BE2C (cell line): ENCODE data around the gene NKIRAS1.
A peak's percentile ranks its signal among the peaks of the same experiment; 100 is the strongest.
"Not testable (repeated sequence)": the region's sequence is repeated elsewhere in the genome, so short reads cannot be mapped to it uniquely, and the experiment has no call there.

Experiments
- DNase-seq: peaks from one replicate; pipeline ENCODE4 v3.0.0-alpha.2; 2020
- H3K27me3 ChIP-seq: fragments of 250-450 bp; sonication (Bioruptor Pico); 2 replicates; pipeline ENCODE4 v1.5.1; 2020; ENCODE audit warnings: mild to moderate bottlenecking
- H3K36me3 ChIP-seq: fragments of 250-450 bp; sonication (Bioruptor Pico); 2 replicates; pipeline ENCODE4 v1.5.1; 2020; ENCODE audit warnings: mild to moderate bottlenecking
- H3K4me1 ChIP-seq: fragments of 250-450 bp; sonication (Bioruptor Pico); 2 replicates; pipeline ENCODE4 v1.5.1; 2020
- H3K4me3 ChIP-seq: 2 replicates; pipeline ENCODE4 v1.5.1; 2011; ENCODE audit warnings: low read depth, low read length
- H3K9me3 ChIP-seq: fragments of 250-450 bp; sonication (Bioruptor Pico); 2 replicates; pipeline ENCODE4 v1.5.1; 2020
- TF ChIP-seq, protein P1 (sequence below): IDR thresholded peaks from 2 replicates; pipeline ENCODE4 v1.5.1; 2012; ENCODE audit warnings: mild to moderate bottlenecking, low read depth, low read length

The NKIRAS1 gene

DNA sequence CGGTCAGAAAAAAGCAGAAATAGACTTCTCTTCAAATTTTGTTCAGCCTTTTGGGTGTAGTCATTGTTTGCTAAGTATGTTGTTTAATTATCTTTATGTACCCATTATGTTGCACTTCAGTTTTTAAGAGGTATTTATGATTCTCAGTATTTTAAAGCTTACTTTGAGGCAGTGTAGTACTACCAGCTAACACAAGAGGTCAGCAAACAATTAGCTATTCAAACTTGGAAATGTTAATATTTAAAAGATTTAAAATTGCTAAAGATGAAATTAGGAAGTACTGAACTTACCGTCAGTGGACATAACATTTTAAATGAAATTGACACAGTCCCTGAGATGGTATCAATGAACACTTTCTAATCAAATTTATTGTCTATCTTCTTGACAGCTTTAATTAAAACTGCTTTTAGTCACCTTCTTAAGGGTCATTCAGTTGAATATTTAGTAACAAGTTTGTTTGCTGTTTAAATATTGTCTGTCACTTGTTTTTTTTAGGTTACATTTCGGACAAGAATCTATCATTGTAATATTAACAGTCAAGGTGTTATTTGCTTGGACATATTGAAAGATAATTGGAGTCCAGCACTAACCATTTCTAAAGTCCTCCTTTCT lies 28.1 kb downstream of the NKIRAS1 start:
- Histone ChIP-seq H3K36me3 (no peaks in the 10 kb centered on the region), H3K27me3 (no peaks in the 10 kb centered on the region), H3K4me1 (no peaks in the 10 kb centered on the region), H3K9me3 (no peaks in the 10 kb centered on the region), H3K4me3 (no peak overlapping the region)
- TF ChIP-seq, protein P1, sequence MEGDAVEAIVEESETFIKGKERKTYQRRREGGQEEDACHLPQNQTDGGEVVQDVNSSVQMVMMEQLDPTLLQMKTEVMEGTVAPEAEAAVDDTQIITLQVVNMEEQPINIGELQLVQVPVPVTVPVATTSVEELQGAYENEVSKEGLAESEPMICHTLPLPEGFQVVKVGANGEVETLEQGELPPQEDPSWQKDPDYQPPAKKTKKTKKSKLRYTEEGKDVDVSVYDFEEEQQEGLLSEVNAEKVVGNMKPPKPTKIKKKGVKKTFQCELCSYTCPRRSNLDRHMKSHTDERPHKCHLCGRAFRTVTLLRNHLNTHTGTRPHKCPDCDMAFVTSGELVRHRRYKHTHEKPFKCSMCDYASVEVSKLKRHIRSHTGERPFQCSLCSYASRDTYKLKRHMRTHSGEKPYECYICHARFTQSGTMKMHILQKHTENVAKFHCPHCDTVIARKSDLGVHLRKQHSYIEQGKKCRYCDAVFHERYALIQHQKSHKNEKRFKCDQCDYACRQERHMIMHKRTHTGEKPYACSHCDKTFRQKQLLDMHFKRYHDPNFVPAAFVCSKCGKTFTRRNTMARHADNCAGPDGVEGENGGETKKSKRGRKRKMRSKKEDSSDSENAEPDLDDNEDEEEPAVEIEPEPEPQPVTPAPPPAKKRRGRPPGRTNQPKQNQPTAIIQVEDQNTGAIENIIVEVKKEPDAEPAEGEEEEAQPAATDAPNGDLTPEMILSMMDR, result peak; percentile 53
- DNase-seq, result no peak

DNA sequence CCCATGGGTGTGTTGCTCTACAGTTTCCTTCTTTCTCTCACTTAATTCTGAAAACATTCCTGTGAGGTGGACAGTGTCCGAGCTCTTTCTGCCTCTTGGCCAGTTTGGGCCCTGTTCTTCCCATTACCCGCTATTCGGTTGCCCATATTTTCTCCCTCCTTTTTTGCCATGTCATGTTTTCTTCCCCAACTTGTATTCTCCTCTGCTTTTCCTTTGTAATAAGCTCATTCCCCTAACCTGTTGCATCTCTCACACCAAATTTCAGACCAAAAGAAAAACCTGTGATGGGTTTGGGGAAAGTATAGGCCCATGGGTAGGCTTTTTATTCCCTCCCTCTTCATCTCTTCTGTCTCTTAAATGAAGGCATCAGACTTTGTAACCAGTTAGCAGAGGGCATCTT lies 30.5 kb downstream of the NKIRAS1 start:
- no peaks in the 10 kb centered on the region for H3K27me3 ChIP-seq
- no peaks in the 10 kb centered on the region for H3K9me3 ChIP-seq
- no peaks in the 10 kb centered on the region for H3K36me3 ChIP-seq
- TF ChIP-seq, protein P1, result no peak
- H3K4me1 ChIP-seq, result no peaks in the 10 kb centered on the region
- DNase-seq, result no peak
- H3K4me3 ChIP-seq, result no peak overlapping the region

DNA sequence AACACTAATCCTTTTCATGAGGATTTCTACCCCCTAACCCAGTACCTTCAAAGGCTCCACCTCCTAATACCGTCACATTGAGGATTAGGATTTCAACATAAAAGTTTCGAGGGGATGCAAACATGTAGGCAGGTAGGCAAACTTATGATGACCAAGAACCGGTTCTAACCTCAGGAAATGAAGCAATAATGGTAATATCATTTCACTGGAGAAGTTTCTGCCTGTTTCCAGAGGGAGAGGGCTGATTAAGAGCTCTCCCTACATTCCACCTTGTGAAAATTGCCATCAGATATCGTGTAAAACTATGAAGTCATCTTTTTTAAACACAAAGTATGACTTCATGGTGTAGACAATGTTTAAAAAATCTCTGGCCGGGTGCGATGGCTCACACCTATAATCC lies 31.6 kb downstream of the NKIRAS1 start:
- no peaks in the 10 kb centered on the region for H3K36me3 ChIP-seq
- H3K9me3 ChIP-seq, result no peaks in the 10 kb centered on the region
- no peaks in the 10 kb centered on the region for H3K27me3 ChIP-seq
- TF ChIP-seq, protein P1, result no peak
- H3K4me1 ChIP-seq, result no peaks in the 10 kb centered on the region
- no peak overlapping the region for H3K4me3 ChIP-seq
- DNase-seq, result no peak

DNA sequence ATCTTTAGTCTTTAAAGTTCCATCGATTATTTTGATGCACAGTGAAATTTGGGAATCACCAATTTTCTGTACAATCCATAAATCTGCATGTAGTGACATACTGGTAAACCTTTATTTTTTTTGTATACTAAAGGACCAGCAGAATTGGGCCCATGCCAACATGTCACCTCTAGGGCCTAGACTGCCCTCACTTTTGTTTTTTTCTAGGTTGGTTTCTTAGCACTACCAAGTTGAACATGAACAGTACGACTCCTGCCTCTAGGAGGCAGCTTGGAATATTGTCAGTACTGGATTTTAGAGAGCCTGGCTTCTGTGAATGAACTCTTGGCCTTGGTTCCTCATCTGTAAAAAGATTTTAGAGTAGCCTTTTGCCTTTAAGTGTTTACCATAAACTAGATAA lies 32.3 kb downstream of the NKIRAS1 start:
- TF ChIP-seq, protein P1, result no peak
- no peaks in the 10 kb centered on the region for H3K4me1 ChIP-seq
- no peak overlapping the region for H3K4me3 ChIP-seq
- H3K36me3 ChIP-seq, result no peaks in the 10 kb centered on the region
- H3K9me3 ChIP-seq, result no peaks in the 10 kb centered on the region
- no peaks in the 10 kb centered on the region for H3K27me3 ChIP-seq
- DNase-seq, result no peak

DNA sequence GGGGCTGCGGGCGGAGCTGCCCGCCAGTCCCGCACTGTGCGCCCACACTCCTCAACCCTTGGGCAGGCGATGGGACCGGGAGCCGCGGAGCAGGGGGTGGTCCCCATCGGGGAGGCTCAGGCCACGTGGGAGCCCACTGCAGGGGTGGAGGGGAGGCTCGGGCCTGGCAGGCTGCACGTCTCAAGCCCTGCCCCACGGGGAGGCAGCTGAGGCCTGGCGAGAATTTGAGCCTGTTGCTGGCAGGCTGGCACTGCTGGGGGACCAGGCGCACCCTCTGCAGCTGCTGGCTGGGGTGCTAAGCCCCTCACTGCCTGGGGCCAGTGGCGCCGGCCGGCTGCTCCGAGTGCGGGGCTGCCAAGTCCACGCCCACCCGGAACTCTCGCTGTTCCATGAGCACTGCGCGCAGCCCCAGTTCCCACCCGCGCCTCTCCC lies 34.3 kb downstream of the NKIRAS1 start:
- no peak overlapping the region for H3K4me3 ChIP-seq
- H3K27me3 ChIP-seq, result no peaks in the 10 kb centered on the region

DNA sequence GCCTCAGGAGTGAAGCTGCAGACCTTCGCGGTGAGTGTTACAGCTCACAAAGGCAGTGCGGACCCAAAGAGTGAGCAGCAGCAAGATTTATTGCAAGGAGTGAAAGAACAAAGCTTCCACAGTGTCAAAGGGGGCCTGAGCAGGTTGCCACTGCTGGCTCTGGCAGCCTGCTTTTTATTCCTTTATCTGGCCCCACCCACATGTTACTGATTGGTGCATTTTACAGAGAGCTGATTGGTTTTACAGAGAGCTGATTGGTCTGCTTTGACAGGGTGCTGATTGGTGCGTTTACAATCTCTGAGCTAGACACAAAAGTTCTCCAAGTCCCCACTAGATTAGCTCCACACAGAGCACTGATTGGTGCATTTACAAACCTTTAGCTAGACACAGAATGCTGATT lies 34.8 kb downstream of the NKIRAS1 start:
- not testable (repeated sequence) for H3K4me1 ChIP-seq, DNase-seq, H3K9me3 ChIP-seq, H3K4me3 ChIP-seq, H3K36me3 ChIP-seq, H3K27me3 ChIP-seq

More for the DNA sequence above, 34.3 kb downstream of the NKIRAS1 start:
- DNase-seq, result no peak
- Histone ChIP-seq H3K36me3 (no peaks in the 10 kb centered on the region), H3K4me1 (no peaks in the 10 kb centered on the region), H3K9me3 (no peaks in the 10 kb centered on the region)
- TF ChIP-seq, protein P1, result no peak
